HEK293 (cell line): ENCODE measurements around the gene NEMP2.

Experiments
- CTCF ChIA-PET: fragments of 350-600 bp; formaldehyde crosslinking; extraction: SDS; loops from one replicate; lab custom pipeline; 2021; ENCODE audit warnings: antibody characterized with exemption; lab: Yijun Ruan, JAX
- POLR2A ChIA-PET: fragments of 300-600 bp; formaldehyde crosslinking; extraction: SDS; loops from one replicate; lab custom pipeline; 2020; ENCODE audit warnings: antibody characterized with exemption, inconsistent platforms; lab: Yijun Ruan, JAX
- H3K27ac ChIP-seq: fragments of 200-500 bp; sonication (Bioruptor generic); 2 replicates; pipeline ENCODE4 v1.5.1; 2014; ENCODE audit warnings: low read depth, low read length, control low read depth, inconsistent platforms; ENCODE audit errors: extremely low read depth
- H3K36me3 ChIP-seq, 2 experiments: fragments of 200-500 bp in 1 of 2; sonication (Bioruptor generic) in 1 of 2; 1 replicate in 1 of 2; 2 replicates in 1 of 2; pipeline ENCODE4 v1.5.1; 2014 to 2017; ENCODE audit warnings: inconsistent platforms in 2 of 2, low read length in 2 of 2; ENCODE audit not compliant: control insufficient read depth in 2 of 2, insufficient read depth in 1 of 2
- H3K4me1 ChIP-seq: fragments of 200-500 bp; sonication (Bioruptor generic); 2 replicates; pipeline ENCODE4 v1.5.1; 2014; ENCODE audit warnings: mild to moderate bottlenecking, low read length, inconsistent platforms; ENCODE audit not compliant: control insufficient read depth, insufficient read depth
- H3K4me3 ChIP-seq: 2 replicates; pipeline ENCODE4 v1.5.1; 2011; ENCODE audit warnings: low read depth, mild to moderate bottlenecking, control low read depth, low read length, moderate library complexity
- H3K9me3 ChIP-seq: fragments of 200-500 bp; sonication (Bioruptor generic); 2 replicates; pipeline ENCODE4 v1.5.1; 2014; ENCODE audit warnings: low read depth, low read length, inconsistent platforms; ENCODE audit not compliant: control insufficient read depth, insufficient read depth
- BCL11B ChIP-seq: fragments of 450-650 bp; formaldehyde crosslinking; IDR thresholded peaks from 2 replicates; pipeline ENCODE4 v1.5.1; 2016; ENCODE audit warnings: low read depth, missing biosample characterization, missing genetic modification characterization
- GLI4 ChIP-seq: fragments of 450-650 bp; formaldehyde crosslinking; IDR thresholded peaks from 2 replicates; pipeline ENCODE4 v1.5.1; 2016; ENCODE audit warnings: missing biosample characterization, missing genetic modification characterization
- GLIS1 ChIP-seq: fragments of 450-650 bp; formaldehyde crosslinking; IDR thresholded peaks from 2 replicates; pipeline ENCODE4 v1.5.1; 2016; ENCODE audit warnings: missing biosample characterization, missing genetic modification characterization
- IKZF3 ChIP-seq: fragments of 450-650 bp; IDR thresholded peaks from 2 replicates; pipeline ENCODE4 v1.5.0; 2018; ENCODE audit warnings: missing biosample characterization, mild to moderate bottlenecking, missing genetic modification characterization, moderate library complexity
- MYNN ChIP-seq: fragments of 450-650 bp; formaldehyde crosslinking; IDR thresholded peaks from 2 replicates; pipeline ENCODE4 v1.5.1; 2016; ENCODE audit warnings: missing biosample characterization, missing genetic modification characterization, borderline replicate concordance
- MZF1 ChIP-seq: fragments of 450-650 bp; formaldehyde crosslinking; IDR thresholded peaks from 2 replicates; pipeline ENCODE4 v1.5.1; 2017; ENCODE audit warnings: missing biosample characterization, missing genetic modification characterization, borderline replicate concordance
- RBAK ChIP-seq: fragments of 450-650 bp; formaldehyde crosslinking; IDR thresholded peaks from 2 replicates; pipeline ENCODE4 v1.5.1; 2016; ENCODE audit warnings: missing biosample characterization, missing genetic modification characterization
- ZEB2 ChIP-seq: fragments of 450-650 bp; formaldehyde crosslinking; IDR thresholded peaks from 2 replicates; pipeline ENCODE4 v1.5.1; 2016; ENCODE audit warnings: missing biosample characterization, missing genetic modification characterization
- ZNF133 ChIP-seq: fragments of 450-650 bp; formaldehyde crosslinking; IDR thresholded peaks from 2 replicates; pipeline ENCODE4 v1.5.1; 2016; ENCODE audit warnings: missing biosample characterization, missing genetic modification characterization
- ZNF138 ChIP-seq: fragments of 450-650 bp; formaldehyde crosslinking; IDR thresholded peaks from 2 replicates; pipeline ENCODE4 v1.5.1; 2016; ENCODE audit warnings: missing biosample characterization, missing genetic modification characterization, borderline replicate concordance
- ZNF140 ChIP-seq: fragments of 450-650 bp; formaldehyde crosslinking; IDR thresholded peaks from 2 replicates; pipeline ENCODE4 v1.5.1; 2016; ENCODE audit warnings: missing biosample characterization, missing genetic modification characterization
- ZNF16 ChIP-seq: fragments of 450-650 bp; formaldehyde crosslinking; IDR thresholded peaks from 2 replicates; pipeline ENCODE4 v1.5.1; 2016; ENCODE audit warnings: low read depth, missing biosample characterization, missing genetic modification characterization
- ZNF274 ChIP-seq, 2 experiments: fragments of 200-500 bp in 1 of 2; fragments of 450-650 bp in 1 of 2; sonication (Bioruptor generic) in 1 of 2; formaldehyde crosslinking in 1 of 2; IDR thresholded peaks; 2 replicates each; pipeline versions ENCODE4 v1.5.1 to v1.6.1; 2014 to 2016; ENCODE audit warnings: borderline replicate concordance in 1 of 2, inconsistent platforms in 1 of 2, low read length in 1 of 2, missing biosample characterization in 1 of 2, missing genetic modification characterization in 1 of 2
- ZNF394 ChIP-seq: fragments of 450-650 bp; formaldehyde crosslinking; IDR thresholded peaks from 2 replicates; pipeline ENCODE4 v1.5.1; 2016; ENCODE audit warnings: missing biosample characterization, missing genetic modification characterization, mild to moderate bottlenecking, moderate library complexity, borderline replicate concordance
- ZNF544 ChIP-seq: fragments of 450-650 bp; formaldehyde crosslinking; IDR thresholded peaks from 2 replicates; pipeline ENCODE4 v1.5.0; 2017; ENCODE audit warnings: missing biosample characterization, missing genetic modification characterization
- ZNF558 ChIP-seq: fragments of 450-650 bp; formaldehyde crosslinking; IDR thresholded peaks from 2 replicates; pipeline ENCODE4 v1.5.1; 2016; ENCODE audit warnings: missing biosample characterization, missing genetic modification characterization
- ZNF571 ChIP-seq: fragments of 450-650 bp; formaldehyde crosslinking; IDR thresholded peaks from 2 replicates; pipeline ENCODE4 v1.5.0; 2017; ENCODE audit warnings: missing biosample characterization, missing genetic modification characterization
- ZNF600 ChIP-seq: fragments of 450-650 bp; formaldehyde crosslinking; IDR thresholded peaks from 2 replicates; pipeline ENCODE4 v1.5.1; 2016; ENCODE audit warnings: missing biosample characterization, missing genetic modification characterization
- ZNF629 ChIP-seq: fragments of 450-650 bp; formaldehyde crosslinking; IDR thresholded peaks from 2 replicates; pipeline ENCODE4 v1.5.1; 2017; ENCODE audit warnings: missing biosample characterization, missing genetic modification characterization
- ZNF707 ChIP-seq: fragments of 450-650 bp; formaldehyde crosslinking; IDR thresholded peaks from 2 replicates; pipeline ENCODE4 v1.5.1; 2016; ENCODE audit warnings: missing biosample characterization, missing genetic modification characterization
- ZNF837 ChIP-seq: fragments of 450-650 bp; formaldehyde crosslinking; IDR thresholded peaks from 2 replicates; pipeline ENCODE4 v1.5.1; 2016; ENCODE audit warnings: missing biosample characterization, missing genetic modification characterization
- ZSCAN16 ChIP-seq: fragments of 450-650 bp; formaldehyde crosslinking; IDR thresholded peaks from 2 replicates; pipeline ENCODE4 v1.5.1; 2016; ENCODE audit warnings: missing biosample characterization, missing genetic modification characterization
- ZXDB ChIP-seq: fragments of 450-650 bp; formaldehyde crosslinking; IDR thresholded peaks from 2 replicates; pipeline ENCODE4 v1.5.1; 2016; ENCODE audit warnings: missing biosample characterization, missing genetic modification characterization
- TF ChIP-seq, protein P1 (sequence below): IDR thresholded peaks from 2 replicates; pipeline ENCODE4 v1.6.1; 2011; ENCODE audit warnings: mild to moderate bottlenecking, low read depth, low read length, borderline replicate concordance
- TF ChIP-seq, protein P2 (sequence below): fragments of 450-650 bp; formaldehyde crosslinking; IDR thresholded peaks from 2 replicates; pipeline ENCODE4 v1.5.1; 2017; ENCODE audit warnings: missing biosample characterization, missing genetic modification characterization
- TF ChIP-seq, protein P3 (sequence below): fragments of 450-650 bp; formaldehyde crosslinking; IDR thresholded peaks from 2 replicates; pipeline ENCODE4 v1.5.1; 2016; ENCODE audit warnings: missing biosample characterization, missing genetic modification characterization

The NEMP2 gene

DNA sequence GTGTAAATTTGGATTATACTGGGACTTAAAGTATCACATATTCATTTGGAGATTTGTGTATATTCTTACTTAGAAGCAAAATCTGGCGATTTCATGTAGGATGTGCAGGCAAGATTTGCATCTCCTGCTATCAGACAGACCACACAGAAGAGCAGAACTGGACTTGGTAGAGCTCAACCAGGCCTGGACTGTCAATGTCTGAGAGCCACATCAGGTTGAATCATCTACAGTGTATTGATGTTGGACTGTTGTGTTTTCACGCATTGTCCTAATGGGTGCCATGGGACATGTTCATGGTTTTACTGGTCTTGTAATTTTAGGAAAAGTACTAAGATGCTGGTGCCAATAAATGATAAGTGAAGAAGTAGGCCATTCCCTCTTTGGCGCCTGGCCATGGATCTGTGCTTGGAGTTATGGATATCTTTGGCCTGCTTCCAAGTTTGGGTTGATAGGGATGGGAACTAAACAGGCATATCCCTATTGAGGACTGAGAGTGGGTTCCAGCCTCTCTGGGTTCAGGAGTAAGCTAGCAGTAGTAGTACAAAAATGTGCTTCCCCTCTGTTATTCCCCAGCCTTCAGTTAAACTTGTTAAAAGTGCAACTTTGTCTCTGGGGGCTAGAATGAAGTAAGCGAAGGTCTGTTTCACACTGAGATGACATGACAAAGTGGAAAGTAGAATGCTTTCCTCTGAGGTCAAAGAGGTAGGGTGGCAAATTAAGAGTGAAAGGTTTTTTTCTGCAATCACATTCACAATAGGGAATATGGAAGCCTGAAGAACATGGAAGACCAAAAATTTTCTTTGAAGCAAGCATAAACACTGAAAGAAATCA is 49.2 kb upstream of the NEMP2 start:
- no peaks in the 10 kb centered on the region for H3K36me3 ChIP-seq
- TF ChIP-seq, protein P1, sequence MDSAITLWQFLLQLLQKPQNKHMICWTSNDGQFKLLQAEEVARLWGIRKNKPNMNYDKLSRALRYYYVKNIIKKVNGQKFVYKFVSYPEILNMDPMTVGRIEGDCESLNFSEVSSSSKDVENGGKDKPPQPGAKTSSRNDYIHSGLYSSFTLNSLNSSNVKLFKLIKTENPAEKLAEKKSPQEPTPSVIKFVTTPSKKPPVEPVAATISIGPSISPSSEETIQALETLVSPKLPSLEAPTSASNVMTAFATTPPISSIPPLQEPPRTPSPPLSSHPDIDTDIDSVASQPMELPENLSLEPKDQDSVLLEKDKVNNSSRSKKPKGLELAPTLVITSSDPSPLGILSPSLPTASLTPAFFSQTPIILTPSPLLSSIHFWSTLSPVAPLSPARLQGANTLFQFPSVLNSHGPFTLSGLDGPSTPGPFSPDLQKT = no peak
- TF ChIP-seq MZF1 (tag by site-specific recombination) = 0 out of 2 replicates have a peak, but pooled peaks have one; percentile 23
- ChIA-PET CTCF (interaction anchor here (0.6 kb wide), 1 partner anchor 19 kb away, joined by 3 read pairs; no protein-coding TSS in a partner anchor), POLR2A (no interaction called here)
- H3K9me3 ChIP-seq = no peaks in the 10 kb centered on the region
- no peaks in the 10 kb centered on the region; the same call in 1 of the 2 replicates for H3K4me1 ChIP-seq
- H3K4me3 ChIP-seq = no peak overlapping the region
- no peak overlapping the region for H3K27ac ChIP-seq

DNA sequence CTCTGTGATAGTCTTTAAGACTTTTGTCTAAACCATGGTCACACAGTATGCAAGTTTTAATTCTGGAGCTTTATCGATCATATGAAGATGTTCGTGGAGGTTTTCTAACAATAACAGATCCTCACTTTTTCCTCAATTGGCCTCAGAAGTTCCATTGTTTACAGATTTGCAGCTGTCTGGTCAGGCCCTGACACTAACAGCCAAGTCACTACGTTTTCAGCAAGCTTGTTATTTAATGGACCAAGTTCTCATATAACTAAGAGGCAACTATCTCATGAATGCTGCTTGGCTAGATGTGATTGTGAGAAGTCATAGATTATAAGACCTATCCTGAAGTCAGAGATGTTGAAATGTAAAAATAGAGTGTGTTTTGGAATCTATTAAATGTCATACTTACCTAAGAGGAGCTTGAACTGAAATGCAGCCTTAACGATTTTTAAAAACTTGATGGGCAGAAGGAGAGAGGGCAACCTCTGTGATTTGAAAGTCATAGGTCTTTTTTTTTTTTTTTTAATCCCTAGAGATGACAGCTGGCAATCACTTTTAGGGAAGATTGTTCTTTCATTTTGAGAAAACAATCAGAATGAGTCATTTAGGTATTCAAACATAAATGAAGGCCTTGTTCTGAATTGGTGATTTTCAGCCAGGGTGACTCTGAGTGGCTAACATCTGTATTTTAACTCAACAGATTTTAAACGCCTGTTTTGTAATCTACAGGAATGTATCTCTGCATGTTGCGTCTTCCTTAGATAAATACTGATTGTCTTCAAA is 48.4 kb upstream of the NEMP2 start:
- Histone ChIP-seq H3K9me3 (no peaks in the 10 kb centered on the region), H3K4me3 (no peak overlapping the region), H3K27ac (no peak overlapping the region), H3K4me1 (peaks cover 6% of the 10 kb centered on the region), H3K36me3 (no peaks in the 10 kb centered on the region)
- POLR2A ChIA-PET = no interaction called here
- no peak for TF ChIP-seq ZNF16 (tag by site-specific recombination)
- no peak for TF ChIP-seq MYNN
- TF ChIP-seq ZNF571 (tag by site-specific recombination) = no peak
- no peak for TF ChIP-seq ZNF140
- TF ChIP-seq ZNF837 (tag by site-specific recombination) = no peak
- no peak for TF ChIP-seq RBAK (tag by site-specific recombination)
- no peak for TF ChIP-seq ZNF138 (tag by site-specific recombination)
- TF ChIP-seq ZNF629 (tag by site-specific recombination) = no peak
- TF ChIP-seq, protein P2, sequence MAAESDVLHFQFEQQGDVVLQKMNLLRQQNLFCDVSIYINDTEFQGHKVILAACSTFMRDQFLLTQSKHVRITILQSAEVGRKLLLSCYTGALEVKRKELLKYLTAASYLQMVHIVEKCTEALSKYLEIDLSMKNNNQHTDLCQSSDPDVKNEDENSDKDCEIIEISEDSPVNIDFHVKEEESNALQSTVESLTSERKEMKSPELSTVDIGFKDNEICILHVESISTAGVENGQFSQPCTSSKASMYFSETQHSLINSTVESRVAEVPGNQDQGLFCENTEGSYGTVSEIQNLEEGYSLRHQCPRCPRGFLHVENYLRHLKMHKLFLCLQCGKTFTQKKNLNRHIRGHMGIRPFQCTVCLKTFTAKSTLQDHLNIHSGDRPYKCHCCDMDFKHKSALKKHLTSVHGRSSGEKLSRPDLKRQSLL (tag by site-specific recombination) = no peak
- no peak for TF ChIP-seq ZSCAN16
- CTCF ChIA-PET = interaction anchor here (0.5 to 0.7 kb wide), 4 partner anchors 18 to 494 kb away, joined by 3 read pairs; no protein-coding TSS in a partner anchor

DNA sequence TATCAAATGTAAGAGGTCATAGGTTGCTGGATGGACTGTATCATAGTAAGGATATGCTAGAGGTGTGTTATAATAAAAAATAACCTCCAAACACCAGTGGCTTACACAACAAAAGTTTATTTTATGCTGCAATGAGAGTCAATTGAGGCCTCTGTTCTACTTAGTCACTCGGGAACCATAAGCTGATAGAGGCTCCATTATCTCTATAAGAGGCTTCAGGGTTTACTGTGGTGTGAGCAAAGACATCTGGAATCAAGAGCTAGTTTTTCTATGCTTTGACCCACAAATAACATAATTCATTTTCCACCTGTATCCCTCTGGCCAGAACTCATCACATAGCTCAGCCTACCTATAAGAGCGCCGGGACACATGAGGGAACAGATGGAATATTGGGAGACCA is 47.5 kb upstream of the NEMP2 start:
- Histone ChIP-seq H3K9me3 (no peaks in the 10 kb centered on the region), H3K27ac (no peak overlapping the region), H3K36me3 (no peaks in the 10 kb centered on the region), H3K4me1 (peaks cover 6% of the 10 kb centered on the region), H3K4me3 (no peak overlapping the region)
- ChIA-PET CTCF (interaction anchor here (0.6 to 0.7 kb wide), 2 partner anchors 61 to 412 kb away, joined by 3 read pairs; no protein-coding TSS in a partner anchor), POLR2A (no interaction called here)
- no peak for TF ChIP-seq ZNF558
- no peak for TF ChIP-seq ZXDB (tag by site-specific recombination)
- no peak for TF ChIP-seq GLI4 (tag by site-specific recombination)
- TF ChIP-seq ZNF394 = no peak
- TF ChIP-seq ZNF274 (IDR thresholded peaks at IDR 0.05; ENCODE audit: low read length) = no peak
- no peak for TF ChIP-seq ZNF274 (tag by site-specific recombination; IDR thresholded peaks at IDR 0.05; ENCODE audit: borderline replicate concordance)
- TF ChIP-seq IKZF3 (tag by site-specific recombination) = no peak
- no peak for TF ChIP-seq BCL11B (tag by site-specific recombination)
- no peak for TF ChIP-seq ZNF133 (tag by site-specific recombination)
- TF ChIP-seq ZEB2 (tag by site-specific recombination) = no peak
- TF ChIP-seq ZNF600 (tag by site-specific recombination) = no peak
- no peak for TF ChIP-seq GLIS1 (tag by site-specific recombination)
- no peak for TF ChIP-seq ZNF707 (tag by site-specific recombination)
- TF ChIP-seq ZNF544 = no peak
- TF ChIP-seq, protein P3, sequence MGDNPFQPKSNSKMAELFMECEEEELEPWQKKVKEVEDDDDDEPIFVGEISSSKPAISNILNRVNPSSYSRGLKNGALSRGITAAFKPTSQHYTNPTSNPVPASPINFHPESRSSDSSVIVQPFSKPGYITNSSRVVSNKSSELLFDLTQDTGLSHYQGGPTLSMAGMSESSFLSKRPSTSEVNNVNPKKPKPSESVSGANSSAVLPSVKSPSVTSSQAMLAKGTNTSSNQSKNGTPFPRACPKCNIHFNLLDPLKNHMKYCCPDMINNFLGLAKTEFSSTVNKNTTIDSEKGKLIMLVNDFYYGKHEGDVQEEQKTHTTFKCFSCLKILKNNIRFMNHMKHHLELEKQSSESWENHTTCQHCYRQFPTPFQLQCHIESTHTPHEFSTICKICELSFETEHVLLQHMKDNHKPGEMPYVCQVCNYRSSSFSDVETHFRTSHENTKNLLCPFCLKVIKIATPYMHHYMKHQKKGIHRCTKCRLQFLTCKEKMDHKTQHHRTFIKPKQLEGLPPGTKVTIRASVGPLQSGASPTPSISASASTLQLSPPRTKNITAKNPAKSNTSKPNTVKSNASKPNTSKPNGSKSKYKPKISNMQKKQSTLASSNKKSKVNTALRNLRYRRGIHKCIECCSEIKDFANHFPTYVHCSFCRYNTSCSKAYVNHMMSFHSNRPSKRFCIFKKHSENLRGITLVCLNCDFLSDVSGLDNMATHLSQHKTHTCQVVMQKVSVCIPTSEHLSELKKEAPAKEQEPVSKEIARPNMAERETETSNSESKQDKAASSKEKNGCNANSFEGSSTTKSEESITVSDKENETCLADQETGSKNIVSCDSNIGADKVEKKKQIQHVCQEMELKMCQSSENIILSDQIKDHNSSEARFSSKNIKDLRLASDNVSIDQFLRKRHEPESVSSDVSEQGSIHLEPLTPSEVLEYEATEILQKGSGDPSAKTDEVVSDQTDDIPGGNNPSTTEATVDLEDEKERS (tag by site-specific recombination) = no peak
